ENCODE measurements around the gene SPECC1.

- TF ChIP-seq ELF4 (IDR thresholded peaks at IDR 0.05) (no peak), FOXA1 (IDR thresholded peaks at IDR 0.05) (no peak), BHLHE40 (IDR thresholded peaks at IDR 0.05; ENCODE audit: borderline replicate concordance) (no peak), ARNT (IDR thresholded peaks at IDR 0.05) (no peak), FOXM1 (IDR thresholded peaks at IDR 0.05; ENCODE audit: borderline replicate concordance) (no peak), SP1 (IDR thresholded peaks at IDR 0.05) (no peak), SUZ12 (IDR thresholded peaks at IDR 0.05) (no peak), NFRKB (IDR thresholded peaks at IDR 0.05) (no peak), L3MBTL2 (conservative IDR thresholded peaks at IDR 0.05) (no peak), HDGF (IDR thresholded peaks at IDR 0.05; ENCODE audit: borderline replicate concordance) (no peak), CTBP1 (IDR thresholded peaks at IDR 0.05; ENCODE audit: borderline replicate concordance) (no peak), FOXK2 (IDR thresholded peaks at IDR 0.05) (no peak), ZNF384 (IDR thresholded peaks at IDR 0.05) (no peak)
- TF ChIP-seq, protein P1, sequence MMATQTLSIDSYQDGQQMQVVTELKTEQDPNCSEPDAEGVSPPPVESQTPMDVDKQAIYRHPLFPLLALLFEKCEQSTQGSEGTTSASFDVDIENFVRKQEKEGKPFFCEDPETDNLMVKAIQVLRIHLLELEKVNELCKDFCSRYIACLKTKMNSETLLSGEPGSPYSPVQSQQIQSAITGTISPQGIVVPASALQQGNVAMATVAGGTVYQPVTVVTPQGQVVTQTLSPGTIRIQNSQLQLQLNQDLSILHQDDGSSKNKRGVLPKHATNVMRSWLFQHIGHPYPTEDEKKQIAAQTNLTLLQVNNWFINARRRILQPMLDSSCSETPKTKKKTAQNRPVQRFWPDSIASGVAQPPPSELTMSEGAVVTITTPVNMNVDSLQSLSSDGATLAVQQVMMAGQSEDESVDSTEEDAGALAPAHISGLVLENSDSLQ (IDR thresholded peaks at IDR 0.05), result no peak
These were observed 169.9 kb downstream of the SPECC1 start for GRCh38 chr17:20179041-20179440.

All from HEK293T (cell line).